ENCODE results near the gene SBF2.

DNA sequence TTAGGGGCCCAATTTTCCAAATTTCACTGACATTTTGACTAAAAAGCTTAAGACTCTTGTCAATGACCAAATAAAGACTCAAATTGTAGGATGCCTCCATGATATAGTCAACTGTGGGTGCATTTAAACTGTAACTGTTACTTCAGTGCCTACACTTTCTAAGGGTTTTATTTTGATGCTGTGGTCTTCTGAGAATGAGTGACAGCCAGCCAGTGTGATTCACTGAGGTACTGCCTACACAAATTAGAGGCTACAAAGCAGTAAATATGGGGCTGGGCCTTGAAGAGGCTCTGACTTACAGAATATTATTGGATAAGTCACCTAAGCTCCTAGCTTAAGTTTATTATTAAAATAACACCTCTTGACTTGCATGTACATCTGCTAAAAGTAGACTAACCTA, 419.6 kb downstream of the SBF2 start:
- TF ChIP-seq EZH2 (IDR thresholded peaks at IDR 0.05; ENCODE audit: low read length), result no peak
- TF ChIP-seq CTCF (optimal IDR thresholded peaks at IDR 0.05 in 1 of 3, IDR thresholded peaks at IDR 0.05 in 1 of 3, conservative IDR thresholded peaks at IDR 0.05 in 1 of 3; ENCODE audit: extremely low read depth in 1 of 3, insufficient read depth in 2 of 3, low read length in 3 of 3), result no peak

Data from keratinocyte (primary cell).